HFFc6 (cell line): ENCODE measurements around the gene IQSEC3. TPM values are rescaled to one million over a fixed set of nuclear protein-coding genes. Genes with fewer than 3 reads are reported as not detected.

ENCODE experiments used
- DNase-seq: peaks from one replicate; pipeline ENCODE4 v3.0.0-alpha.2; 2018
- H3K27ac Mint-ChIP-seq: 2 replicates; pipeline ENCODE4 v1.8.0; 2020; ENCODE audit warnings: mild to moderate bottlenecking, mixed read lengths
- H3K27me3 Mint-ChIP-seq: 2 replicates; pipeline ENCODE4 v1.8.0; 2021; ENCODE audit warnings: mild to moderate bottlenecking, moderate library complexity, mixed read lengths; ENCODE audit not compliant: insufficient read depth
- H3K36me3 Mint-ChIP-seq: 2 replicates; pipeline ENCODE4 v1.8.0; 2021; ENCODE audit warnings: low read depth, mixed read lengths
- H3K4me1 Mint-ChIP-seq: 2 replicates; pipeline ENCODE4 v1.8.0; 2020; ENCODE audit warnings: low read depth, mixed read lengths
- H3K4me3 Mint-ChIP-seq: 2 replicates; pipeline ENCODE4 v1.8.0; 2020; ENCODE audit warnings: mild to moderate bottlenecking, moderate library complexity, mixed read lengths
- H3K9me3 Mint-ChIP-seq: 2 replicates; pipeline ENCODE4 v1.8.0; 2020; ENCODE audit warnings: mild to moderate bottlenecking, mixed read lengths
- total RNA-seq, 6 experiments: library from RNA; stranded (reverse); fragmentation: NEBNext Ultra II Directional; extraction: Animal tissue kit (Norgen Biotek cat#: 25700); gene quantifications; 2 replicates in 1 of 6; 3 replicates in 5 of 6; pipeline ENCODE4 v1.2.3, GENCODE V29; 2021
- TF ChIP-seq, protein P1 (sequence below): fragments of 200-600 bp; sonication (generic); IDR thresholded peaks from 2 replicates; pipeline ENCODE4 v1.5.0; 2021; ENCODE audit warnings: antibody characterized with exemption, mild to moderate bottlenecking

IQSEC3 gene
- total RNA-seq, 6 experiments from 2014 or later, result not detected

DNA sequence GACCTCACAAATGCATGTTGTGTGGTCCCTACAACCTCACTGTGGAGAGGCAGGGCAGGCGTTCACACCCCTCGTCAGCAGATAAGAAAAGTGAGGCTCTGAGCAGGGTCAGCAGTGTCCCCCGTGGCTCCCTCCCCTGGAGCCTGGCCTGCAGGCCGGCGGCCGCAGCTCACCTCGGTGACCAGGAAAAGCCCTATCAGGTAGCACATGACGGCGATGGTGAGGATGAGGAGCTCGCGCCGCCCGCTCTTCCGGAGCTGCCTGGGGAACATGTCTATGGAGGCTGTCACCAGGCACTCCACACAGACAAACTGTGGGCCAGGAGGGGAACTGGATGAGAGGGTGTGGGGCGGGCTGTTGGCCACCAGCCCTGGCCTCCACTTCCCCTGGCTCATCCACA lies 129.4 kb downstream of the IQSEC3 start:
- Mint-ChIP-seq H3K4me1 (peaks cover 7% of the 10 kb centered on the region), H3K36me3 (no peaks in the 10 kb centered on the region), H3K27ac (no peak overlapping the region), H3K4me3 (no peak overlapping the region), H3K9me3 (no peaks in the 10 kb centered on the region), H3K27me3 (peaks cover 23% of the 10 kb centered on the region)
- DNase-seq, result no peak
- TF ChIP-seq, protein P1, sequence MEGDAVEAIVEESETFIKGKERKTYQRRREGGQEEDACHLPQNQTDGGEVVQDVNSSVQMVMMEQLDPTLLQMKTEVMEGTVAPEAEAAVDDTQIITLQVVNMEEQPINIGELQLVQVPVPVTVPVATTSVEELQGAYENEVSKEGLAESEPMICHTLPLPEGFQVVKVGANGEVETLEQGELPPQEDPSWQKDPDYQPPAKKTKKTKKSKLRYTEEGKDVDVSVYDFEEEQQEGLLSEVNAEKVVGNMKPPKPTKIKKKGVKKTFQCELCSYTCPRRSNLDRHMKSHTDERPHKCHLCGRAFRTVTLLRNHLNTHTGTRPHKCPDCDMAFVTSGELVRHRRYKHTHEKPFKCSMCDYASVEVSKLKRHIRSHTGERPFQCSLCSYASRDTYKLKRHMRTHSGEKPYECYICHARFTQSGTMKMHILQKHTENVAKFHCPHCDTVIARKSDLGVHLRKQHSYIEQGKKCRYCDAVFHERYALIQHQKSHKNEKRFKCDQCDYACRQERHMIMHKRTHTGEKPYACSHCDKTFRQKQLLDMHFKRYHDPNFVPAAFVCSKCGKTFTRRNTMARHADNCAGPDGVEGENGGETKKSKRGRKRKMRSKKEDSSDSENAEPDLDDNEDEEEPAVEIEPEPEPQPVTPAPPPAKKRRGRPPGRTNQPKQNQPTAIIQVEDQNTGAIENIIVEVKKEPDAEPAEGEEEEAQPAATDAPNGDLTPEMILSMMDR, result no peak

GRCh38 chr12:196436-196835 lies 129.9 kb downstream of the IQSEC3 start:
- peaks cover 25% of the 10 kb centered on the region for H3K27me3 Mint-ChIP-seq
- no peak overlapping the region for H3K27ac Mint-ChIP-seq
- no peaks in the 10 kb centered on the region for H3K36me3 Mint-ChIP-seq
- H3K4me1 Mint-ChIP-seq, result peaks cover 7% of the 10 kb centered on the region
- no peak for DNase-seq
- no peak overlapping the region for H3K4me3 Mint-ChIP-seq
- TF ChIP-seq, protein P1, result no peak
- no peaks in the 10 kb centered on the region for H3K9me3 Mint-ChIP-seq

DNA sequence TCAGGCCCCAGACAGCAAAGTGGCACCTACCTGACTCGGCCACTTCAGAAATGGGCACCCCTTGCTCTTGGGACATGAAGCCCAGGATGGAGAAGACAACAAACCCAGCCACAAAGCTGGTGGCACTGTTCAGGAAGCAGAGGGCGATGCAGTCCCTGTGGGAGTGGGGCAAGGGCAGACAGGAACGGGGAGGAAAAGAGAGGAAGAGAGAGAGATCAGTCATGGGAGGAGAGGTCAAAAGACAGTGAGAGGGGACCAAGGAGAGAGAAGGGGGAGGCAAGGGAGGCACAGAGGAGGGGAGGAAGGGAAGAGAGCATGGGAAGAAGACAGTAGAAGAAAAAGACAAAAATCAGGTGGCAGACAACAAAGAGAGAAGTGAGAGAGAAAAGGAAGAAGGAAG lies 130.8 kb downstream of the IQSEC3 start:
- H3K9me3 Mint-ChIP-seq, result no peaks in the 10 kb centered on the region
- peaks cover 29% of the 10 kb centered on the region for H3K27me3 Mint-ChIP-seq
- no peak for DNase-seq
- H3K4me1 Mint-ChIP-seq, result peaks cover 7% of the 10 kb centered on the region
- H3K4me3 Mint-ChIP-seq, result no peak overlapping the region
- H3K36me3 Mint-ChIP-seq, result no peaks in the 10 kb centered on the region
- TF ChIP-seq, protein P1, result no peak
- H3K27ac Mint-ChIP-seq, result no peak overlapping the region

DNA sequence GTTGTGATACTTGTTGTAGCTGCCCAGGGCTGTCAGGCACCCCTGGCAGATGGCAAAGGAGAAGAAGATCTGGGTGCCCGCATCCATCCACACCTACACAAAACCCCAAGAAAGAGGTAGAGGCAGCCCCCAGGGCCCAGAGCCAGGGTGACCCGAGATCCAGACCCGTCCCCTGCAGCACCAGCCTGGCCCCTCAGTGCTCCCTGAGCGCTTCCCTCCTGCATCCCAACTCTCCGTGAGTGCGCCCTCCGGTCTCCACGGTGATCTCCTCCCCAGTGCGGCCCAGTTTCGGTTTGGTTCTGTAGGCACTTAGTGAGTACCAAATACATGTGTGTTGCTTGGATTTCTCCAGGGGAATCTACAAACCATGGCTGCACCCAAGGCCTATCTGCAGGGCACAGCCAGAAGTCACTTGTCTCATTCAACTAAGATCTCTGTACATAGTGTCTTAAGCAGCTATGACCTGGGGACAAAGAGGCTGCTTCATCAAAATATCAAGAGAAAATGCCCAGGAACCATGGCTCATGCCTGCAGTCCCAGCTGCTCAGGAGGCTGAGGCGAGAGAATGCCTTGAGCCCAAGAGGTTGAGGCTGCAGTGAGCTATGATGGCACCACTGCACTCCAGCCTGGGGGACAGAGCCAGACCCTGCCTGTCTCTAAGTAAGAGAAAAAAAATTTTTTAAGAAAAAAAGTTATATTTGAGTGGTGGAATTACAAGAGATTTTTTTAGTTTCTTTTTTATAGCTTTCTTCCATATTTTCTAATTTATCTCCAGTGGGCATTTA lies 131.5 kb downstream of the IQSEC3 start:
- H3K27me3 Mint-ChIP-seq, result peaks cover 29% of the 10 kb centered on the region
- peaks cover 7% of the 10 kb centered on the region for H3K4me1 Mint-ChIP-seq
- no peak overlapping the region for H3K27ac Mint-ChIP-seq
- H3K4me3 Mint-ChIP-seq, result no peak overlapping the region
- no peaks in the 10 kb centered on the region for H3K36me3 Mint-ChIP-seq
- TF ChIP-seq, protein P1, result no peak
- no peaks in the 10 kb centered on the region for H3K9me3 Mint-ChIP-seq
- no peak for DNase-seq

DNA sequence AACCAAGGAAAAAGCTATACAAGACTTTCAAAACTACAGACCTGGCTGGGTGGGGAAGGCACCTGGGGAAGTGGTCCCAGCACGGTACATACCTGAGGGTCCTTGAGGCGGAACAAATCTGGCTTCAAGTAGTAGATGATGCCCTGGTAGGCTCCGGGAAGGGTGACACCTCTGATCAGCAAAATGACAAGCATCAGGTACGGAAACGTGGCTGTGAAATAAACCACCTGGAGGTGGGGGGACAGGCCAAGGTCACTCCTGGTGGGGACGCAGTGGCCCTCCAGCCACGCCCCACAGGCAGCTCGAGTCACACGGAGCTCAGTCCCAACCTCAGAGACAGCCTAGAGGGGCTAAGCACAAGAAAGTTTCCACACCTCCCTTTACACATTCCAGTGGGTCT lies 132.1 kb downstream of the IQSEC3 start:
- DNase-seq, result no peak
- H3K27me3 Mint-ChIP-seq, result peaks cover 29% of the 10 kb centered on the region
- TF ChIP-seq, protein P1, result no peak
- peaks cover 7% of the 10 kb centered on the region for H3K4me1 Mint-ChIP-seq
- H3K27ac Mint-ChIP-seq, result no peak overlapping the region
- no peak overlapping the region for H3K4me3 Mint-ChIP-seq
- no peaks in the 10 kb centered on the region for H3K36me3 Mint-ChIP-seq
- no peaks in the 10 kb centered on the region for H3K9me3 Mint-ChIP-seq
